ENCODE results near the gene GGT6.

The GGT6 gene

DNA sequence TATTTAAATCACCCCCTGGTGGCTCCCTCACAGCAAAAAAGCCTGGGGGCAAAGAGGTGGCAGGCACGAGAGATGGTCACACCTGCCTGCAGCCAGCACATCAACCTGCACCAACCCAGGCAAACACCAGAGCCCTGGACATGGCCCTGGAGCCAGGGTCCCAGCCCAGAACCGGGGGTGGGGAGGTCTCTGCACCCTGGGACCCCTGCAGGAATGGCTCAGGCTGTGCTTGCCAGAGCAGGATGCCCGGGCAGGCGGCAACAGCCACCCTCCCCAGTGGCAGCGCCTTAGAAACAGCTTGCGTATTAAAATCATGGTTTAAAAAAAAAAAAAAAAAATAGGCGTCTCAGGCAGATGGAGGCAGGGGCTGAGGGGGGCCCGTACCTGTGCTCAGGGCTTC lies 21.4 kb downstream of the GGT6 start:
- no peak for DNase-seq (ENCODE audit: low read depth, low spot score)

DNA sequence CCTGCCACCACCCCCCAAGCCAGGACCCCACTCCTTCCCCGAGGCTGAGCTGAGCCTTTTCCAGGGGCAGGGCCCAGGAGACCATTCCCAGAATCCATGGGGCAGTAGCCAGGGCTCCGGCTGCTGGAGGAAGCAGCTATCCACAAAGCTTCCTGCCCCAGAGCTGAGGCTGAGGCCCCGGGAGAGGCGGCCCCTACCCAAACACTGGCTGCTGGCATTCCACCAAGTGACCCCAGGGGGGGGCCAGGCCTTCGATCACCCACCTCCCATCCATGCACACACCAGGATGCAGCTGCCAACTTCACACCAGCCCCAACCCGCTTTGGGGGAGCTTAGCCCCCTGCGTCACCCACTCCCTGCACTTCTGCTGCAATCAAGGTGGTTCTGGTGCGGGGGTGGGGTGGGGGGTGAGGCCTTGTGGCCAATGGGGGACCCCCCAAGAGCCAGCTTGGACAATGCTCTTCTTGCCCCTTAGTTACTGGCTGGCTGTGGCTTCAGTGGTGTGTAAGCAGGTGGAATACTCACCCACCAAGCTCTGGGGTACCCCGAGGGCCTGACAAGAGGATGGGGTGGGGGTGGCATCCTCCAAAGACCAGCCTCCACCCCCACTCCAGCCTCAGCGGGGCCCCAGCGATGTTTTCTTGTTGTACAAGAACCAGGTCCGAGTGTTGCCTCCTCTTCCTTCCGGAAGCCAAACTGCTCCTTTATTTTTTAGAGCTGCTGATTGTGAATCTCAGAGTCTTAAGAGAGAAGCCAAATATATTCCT lies 22.0 kb downstream of the GGT6 start:
- DNase-seq (ENCODE audit: low read depth, low spot score) = no peak

DNA sequence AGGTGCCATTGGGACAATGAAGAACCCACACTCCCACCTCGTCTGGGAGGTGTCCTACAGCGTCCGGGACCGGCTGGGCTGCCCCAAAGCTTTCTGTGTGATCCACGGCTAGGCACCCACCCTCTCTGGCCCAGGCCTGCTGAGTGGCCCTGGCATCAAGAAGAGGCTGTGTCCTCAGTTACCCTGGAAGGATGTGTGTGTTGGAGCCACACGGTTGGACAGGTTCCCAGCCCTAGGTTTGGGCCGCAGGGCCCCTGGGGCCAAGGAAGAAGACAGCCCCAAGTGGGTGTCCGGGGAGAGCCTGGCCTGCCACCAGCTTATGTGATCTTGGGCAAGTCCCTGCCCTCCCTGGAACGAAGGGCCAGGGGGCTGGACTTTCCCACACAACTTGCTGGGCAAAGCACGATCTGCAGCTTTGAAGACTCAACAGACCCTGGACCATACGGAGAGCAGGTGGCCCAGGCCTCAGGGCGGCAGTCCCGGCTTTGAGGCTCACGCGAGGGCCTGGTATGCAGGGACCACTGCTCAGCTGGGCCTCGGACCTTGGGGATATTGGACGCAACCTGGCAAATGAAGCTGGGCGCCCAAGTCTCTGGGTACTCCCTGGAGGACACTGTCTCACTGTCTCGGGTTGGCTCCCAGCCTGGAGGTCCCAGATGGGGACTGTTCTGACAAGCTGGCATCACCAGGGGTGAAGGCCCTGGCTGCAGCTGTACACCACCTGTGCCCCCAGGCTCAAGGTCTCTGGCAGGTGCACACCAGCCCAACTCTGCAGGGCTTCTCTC lies 22.7 kb downstream of the GGT6 start:
- no peak for DNase-seq (ENCODE audit: low read depth, low spot score)

DNA sequence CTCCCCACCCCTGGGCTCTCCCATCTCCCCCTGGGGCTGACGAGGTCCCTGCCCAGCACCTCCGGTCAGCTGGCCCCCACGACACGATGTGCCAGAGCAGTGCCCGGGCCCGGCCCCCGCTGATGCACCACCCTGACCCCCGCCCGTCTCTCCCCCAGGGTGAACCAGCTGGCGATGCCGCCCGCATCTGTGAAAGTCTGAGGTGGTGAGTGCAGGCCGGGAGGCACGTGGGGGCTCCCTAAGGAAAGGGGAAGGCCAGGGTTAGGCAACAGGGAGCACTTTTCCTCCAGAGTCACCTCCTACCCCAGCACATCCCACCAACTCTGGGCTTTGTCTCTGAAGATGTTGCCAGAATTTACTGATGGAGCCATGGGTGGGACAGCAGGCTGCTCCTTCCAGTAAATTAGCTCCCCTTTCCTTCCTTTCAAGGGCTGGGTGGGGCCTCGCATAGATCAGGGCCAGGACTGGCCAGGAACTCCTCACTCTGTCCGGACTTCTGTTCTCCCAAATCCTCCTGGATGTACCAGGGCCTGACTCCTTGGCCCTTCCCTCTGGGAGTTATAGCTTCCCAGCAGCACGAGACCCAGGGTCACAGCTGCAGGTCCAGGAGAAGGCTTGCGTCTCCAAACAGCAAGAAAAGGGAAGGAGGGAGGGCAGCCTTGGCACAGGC lies 23.5 kb downstream of the GGT6 start:
- DNase-seq (ENCODE audit: low read depth, low spot score) = no peak

DNA sequence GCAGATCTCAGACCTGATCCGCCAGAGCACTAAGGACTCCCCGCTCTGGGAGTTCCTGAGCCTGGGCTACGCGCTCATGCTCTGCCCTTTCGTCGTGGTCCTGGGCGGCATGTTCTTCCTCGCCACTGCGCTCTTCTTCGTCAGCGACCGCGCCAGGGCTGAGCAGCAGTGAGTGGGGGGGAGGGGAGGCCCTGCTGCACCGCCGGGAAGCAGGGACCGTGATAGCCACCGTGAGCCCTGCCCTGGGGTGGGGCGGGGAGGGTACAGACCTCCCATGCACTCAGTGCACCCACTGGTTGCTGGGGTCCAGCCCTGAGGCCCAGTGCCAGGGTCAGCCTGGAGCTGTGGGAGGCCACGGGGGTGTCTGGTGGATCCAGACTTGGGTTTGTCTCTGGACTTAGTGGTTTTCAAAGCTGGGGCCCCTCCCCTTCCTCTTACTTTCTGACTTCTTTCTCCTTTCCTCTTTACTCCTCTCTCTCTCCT lies 24.1 kb downstream of the GGT6 start:
- no peak for DNase-seq (ENCODE audit: low read depth, low spot score)

DNA sequence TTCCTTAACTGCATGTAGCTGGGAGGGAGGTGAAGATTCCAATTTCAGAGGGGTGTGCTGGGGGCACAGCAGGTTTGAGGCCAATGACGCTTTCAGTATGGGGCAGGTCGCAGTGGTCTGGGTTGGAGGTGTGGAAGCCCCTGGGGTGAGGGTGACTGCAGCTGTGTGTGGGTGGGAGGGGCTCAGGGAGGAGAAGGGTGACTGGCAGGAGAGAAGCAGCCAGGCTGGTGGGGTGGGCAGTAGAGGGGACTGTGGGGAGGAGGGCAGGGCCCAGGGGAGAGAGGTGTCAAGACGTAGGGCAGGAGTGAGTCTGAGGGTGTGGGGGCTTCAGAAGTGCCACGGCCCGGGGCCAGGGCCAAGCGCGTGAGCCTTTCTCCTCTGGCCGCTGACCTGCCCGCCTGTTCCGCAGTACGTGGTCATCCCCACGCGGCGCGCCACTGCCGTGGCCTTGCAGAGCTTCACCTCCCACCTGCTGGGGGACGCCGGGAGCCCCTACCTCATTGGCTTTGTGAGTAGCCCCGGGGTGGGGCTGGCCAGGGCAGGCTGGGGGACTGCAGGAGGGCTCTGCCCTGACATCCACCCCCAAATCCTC lies 24.6 kb downstream of the GGT6 start:
- DNase-seq (ENCODE audit: low read depth, low spot score) = no peak

DNA sequence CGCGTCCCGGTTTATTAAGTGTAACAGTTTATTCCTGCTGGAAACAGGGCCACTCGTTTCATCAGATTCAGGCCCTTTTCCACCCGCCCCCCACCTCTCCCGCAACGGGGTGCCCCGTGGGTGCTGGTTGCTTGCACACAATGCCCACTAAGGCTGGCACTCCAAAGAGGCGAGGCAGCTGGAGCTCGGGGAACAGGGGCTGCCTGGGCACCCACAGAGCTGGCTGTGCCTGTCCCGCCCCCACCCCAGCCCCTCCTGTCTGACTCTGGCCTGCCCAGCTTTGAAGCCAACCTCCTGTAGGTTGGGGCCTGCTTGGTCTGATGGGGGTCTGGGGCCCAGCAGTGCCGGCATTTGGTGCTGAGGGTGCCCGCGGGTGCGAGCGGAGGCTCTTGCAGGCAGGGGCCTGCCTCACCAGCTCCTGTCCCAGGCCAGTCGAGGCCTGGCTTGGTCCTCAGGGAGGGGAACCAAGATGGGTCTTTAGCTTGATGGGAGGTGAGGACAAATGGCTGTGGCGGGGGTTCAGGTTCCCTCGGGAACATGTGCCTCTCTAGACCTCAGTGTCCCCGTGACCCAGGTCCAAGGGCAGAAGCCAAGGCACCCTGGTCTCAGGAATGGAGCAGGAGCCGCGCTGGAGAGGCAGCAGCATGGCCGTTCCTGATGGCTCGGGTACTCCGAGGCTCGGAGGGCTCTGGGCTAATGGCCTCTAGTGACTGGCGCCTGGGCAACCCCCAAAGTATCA lies 25.3 kb downstream of the GGT6 start:
- no peak for DNase-seq (ENCODE audit: low read depth, low spot score)

DNA sequence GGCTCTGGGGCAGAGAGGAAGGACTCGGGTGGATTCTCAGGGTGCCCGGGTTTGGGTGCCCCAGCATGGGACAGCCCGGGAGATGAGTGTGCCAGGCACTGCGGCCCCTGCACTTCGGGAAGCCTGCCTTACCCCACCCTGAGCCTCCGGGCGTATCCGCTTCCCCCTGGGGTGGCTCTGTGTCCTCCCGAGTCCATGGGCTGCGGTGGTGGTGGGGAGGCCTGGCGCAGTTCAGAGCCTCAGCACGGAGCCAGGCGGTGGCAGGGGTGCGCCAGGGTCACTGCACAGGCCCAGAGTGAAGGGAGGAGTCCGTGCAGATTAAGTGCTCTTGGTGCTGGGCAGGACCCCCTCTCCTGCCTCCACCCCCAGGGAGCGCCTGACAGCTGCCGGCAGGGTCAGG lies 25.9 kb downstream of the GGT6 start:
- DNase-seq (ENCODE audit: low read depth, low spot score) = no peak

DNA sequence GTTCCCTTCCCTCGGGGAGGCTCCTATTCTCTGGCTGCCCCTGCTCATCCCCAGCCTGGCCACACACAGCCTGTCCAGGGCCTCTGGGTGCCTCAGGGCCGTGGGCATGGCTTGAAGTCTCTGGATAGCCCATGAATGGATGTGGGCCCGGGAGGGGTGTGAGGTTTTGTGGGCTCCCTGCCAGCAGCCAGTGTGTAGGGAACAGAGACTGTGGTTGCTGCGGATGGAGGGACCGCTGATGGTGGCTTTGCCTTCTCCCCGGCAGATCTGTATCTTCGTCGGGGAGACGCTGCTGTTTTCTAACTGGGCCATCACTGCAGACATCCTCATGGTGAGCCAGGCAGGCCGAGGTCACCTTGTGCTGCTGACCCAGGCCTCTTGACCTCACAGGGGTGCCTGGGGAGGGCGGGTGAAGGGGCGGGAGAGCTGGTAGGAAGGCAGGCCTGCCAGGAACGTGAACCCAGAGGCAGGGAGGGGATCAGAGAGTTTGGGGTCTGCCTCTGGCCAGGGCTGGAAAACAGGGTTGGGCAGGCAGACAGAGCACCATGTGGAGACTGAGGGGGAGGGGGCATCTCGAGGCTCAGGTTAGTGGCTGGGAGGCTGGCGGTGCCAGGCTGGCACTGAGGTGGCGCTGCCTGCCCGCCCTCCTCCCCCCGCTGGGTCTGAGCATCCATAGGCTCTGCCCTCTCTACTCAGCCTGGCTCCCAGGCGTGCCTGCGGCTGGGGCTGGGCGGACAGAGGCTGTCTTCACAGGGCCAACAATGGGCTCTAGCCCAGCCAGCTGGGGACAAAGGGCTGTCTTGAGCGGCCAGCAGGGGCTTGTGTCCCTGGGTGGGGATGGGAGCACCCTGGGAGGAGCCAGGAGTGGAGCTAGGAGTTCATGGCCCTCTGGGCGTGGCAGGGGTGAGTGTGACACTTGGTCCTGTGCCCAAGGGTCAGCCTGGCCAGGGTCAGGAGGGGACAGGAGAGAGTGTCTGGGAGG lies 26.6 kb downstream of the GGT6 start:
- no peak for DNase-seq (ENCODE audit: low read depth, low spot score)

DNA sequence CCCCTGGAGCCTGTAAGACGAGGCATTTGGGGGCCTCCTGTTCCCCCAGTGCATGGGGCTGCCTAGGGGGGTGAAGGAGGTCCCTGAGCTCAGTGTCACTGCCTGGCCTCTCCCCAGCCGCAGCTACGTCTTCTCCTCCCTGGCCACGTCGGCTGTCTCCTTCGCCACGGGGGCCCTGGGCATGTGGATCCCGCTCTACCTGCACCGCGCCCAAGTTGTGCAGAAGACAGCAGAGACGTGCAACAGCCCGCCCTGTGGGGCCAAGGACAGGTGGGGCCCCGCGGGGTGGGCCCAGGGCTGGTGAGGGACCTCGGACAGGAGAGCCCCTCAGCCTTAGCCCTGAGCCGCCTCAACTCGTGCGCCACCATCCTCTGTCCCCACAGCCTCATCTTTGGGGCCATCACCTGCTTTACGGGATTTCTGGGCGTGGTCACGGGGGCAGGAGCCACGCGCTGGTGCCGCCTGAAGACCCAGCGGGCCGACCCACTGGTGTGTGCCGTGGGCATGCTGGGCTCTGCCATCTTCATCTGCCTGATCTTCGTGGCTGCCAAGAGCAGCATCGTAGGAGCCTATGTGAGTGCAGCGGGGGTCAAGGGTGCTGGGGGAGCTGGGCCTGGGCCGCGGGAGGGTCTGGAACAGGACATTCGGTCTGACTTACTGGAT lies 27.4 kb downstream of the GGT6 start:
- DNase-seq (ENCODE audit: low read depth, low spot score) = no peak

DNA sequence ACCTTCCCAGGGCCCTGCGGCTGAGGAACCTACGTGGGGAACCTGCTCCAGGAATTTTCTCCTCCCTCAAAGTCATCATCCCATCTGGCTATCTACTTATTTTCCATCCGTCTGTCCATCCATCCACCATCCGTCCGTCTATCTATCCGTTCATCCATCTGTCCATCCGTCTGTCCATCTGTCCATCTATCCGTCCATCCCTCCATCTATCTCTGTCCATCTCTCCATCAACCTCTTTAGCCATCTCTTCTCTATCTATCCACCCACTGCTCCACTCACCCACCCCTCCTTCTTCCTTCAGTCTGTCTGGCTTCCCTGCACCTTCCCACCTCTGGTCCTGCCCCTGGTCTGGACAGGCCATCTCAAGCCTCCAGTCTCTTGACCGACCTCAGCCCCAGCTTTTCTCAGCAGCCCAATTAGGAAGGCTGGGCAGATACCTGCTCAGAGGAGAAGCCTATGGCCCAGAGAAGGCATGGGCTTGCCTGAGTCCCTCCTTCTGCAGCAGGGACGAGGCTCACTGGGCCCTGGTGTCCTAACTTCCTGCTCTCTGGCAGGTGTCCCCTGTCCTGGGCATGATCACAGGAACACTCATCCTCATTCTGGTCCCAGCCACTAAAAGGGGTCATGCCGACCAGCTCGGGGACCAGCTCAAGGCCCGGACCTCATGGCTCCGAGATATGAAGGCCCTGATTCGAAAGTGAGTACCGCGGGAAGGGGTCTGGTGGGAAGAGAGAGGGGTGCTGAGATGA lies 28.2 kb downstream of the GGT6 start:
- DNase-seq (ENCODE audit: low read depth, low spot score) = no peak

DNA sequence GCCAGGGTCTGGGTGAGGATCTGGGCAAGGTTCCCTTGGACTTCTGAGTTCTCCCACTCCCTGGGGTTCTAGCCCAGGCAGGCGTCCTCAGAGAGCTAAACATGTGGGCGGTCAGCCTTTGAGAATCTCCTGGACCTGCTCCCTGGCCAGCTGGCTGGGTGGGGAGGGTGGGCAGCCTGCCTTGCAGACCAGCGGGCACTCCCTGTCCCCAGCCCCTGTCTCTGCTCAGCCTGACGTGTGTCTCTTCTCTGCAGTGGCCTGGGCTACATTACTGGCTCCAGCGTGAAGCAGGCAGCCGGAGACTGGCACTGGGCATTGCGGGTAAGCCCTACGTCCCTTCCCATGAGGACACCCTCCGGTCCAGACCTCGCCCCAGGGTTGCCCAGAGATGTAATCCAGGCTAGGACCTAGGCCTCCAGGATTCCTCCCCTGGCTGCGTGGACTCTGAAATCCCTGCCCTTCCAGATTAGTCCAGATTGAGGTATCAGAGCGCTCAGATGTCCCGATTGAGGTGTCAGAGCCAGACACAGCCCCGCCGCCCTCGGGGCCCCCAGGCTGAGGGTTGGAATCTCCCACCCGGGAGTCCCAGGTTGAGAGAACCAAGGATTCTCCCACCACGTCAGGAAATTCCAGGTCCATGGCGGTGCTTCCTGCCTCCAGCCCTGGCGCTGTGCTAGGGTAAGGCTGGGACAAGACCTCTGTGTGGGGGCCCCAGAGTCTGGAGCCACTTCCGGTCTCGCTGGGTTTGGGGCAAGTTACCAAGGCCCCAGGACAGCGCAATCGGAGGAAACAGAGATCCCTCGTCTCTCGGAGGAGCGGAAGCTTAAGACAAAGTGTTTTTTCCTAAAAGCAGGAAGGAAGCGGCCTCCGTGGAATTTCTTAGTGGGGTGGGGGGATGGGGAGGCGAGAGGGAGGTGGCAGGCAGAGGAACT lies 29.3 kb downstream of the GGT6 start:
- DNase-seq (ENCODE audit: low read depth, low spot score) = no peak

DNA sequence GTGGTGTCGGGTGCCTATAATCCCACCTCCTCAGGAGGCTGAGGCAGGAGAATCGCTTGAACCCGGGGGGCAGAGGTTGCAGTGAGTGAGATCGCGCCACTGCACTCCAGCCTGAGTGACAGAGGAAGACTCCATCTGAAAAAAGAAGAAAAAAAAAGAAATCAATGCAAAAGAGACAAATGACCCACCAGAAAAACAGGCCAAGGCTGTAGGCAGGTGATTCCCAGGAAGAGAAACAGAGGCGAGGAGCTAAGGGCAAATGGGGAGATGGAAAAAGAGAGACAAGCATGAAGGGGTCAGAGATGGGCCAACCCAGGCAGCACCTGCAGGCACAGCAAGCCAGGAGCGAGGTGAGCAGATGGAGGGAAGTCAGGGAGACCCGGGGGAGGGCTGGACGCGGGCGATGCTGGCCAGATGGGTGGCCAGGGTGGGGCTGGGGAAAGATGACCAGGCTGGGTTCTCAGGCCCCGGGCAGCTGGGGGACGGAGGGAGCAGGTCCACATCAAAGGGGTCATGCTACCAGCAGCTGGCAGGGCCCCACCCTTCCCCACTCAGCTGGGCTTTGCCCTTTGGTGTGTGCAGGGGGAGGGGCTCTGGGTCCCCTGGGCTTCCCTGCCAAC lies 30.7 kb downstream of the GGT6 start:
- DNase-seq (ENCODE audit: low read depth, low spot score) = no peak

DNA sequence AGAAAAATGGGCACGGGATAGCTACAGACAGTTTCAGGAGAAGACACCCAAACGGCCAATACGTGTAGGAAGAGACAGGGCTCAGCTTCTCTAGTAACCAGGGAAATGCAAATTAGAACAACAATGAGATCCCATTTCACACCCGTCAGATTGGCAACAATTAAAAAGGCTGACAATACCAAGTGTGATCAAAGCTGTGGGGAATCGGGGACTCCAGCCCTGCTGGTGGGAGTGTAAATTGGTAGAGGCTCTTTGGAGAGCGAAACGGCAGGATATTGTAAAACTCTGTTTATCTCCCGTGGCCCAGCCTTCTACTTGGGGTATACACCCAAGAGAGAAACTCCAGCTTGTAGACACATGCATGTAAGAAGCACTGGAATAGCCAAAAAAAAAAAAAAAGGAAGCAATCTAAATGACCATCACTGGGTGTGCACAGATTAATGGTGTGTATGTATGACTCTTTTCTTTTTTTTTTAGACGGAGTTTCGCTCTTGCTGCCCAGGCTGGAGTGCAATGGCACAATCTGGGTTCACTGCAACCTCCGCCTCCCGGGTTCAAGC lies 32.7 kb downstream of the GGT6 start:
- DNase-seq (ENCODE audit: low read depth, low spot score) = no peak

DNA sequence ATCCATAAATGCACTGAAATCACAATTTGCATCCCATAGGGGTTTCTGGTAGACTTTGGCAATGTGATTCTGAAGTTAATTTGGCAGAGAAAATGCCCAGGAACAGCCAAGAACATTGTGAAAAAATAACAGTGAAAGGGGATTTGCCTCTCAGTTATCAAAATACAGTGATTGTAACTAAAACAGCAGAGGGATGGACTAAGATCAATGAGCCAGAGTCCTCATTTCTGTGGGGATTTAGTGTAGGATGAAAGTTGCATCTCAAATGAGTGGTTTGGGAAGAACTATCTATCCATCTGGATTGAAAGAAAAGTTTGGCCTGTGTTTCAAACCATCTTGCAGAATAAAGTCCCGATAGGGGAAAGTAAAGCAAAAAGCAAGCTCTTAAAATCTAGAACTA lies 33.2 kb downstream of the GGT6 start:
- DNase-seq (ENCODE audit: low read depth, low spot score) = no peak

DNA sequence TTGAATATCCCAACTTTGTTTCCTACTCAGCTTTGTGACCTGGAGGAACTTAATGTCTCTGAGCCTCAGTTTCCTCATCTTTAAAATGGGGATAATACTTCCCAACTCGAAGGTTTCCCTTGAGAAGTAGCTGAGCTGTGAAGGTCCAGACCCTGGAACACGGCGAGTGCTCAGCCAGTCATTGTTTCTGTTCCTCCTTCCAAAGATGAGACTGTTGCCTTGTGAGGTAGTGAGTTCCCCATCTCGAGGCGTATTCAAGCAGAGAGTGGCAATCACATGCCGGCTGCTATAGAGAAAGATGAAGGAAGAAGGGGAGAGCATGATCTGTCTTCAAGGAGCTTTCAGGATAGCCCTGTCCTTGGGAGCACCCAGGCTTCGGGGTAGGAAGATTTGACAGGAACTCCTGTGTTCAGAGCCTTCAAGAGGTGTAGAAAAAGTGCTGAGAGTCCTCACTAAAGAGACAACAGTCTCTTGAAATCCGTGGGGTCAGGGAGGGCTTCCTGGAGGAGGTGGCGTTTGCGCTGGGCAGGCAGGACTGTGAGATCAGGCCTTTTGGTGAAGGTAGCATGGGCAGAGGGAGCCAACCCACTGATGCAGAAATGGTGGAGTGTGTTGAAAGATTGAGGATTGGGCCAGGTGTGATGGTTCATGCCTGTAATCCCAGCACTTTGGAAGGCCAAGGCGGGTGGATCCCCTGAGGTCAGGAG lies 34.5 kb downstream of the GGT6 start:
- no peak for DNase-seq (ENCODE audit: low read depth, low spot score)
